UCSD-AML1 (cell line): Measurements from ENCODE around the gene ASAP2.
"Not testable (repeated sequence)": the region's sequence is repeated elsewhere in the genome, so short reads cannot be mapped to it uniquely, and the experiment has no call there.

Source experiments
- DNase-seq: peaks from one replicate; lab custom pipeline; 2025; ENCODE audit not compliant: unreplicated experiment; lab: John Stamatoyannopoulos, UW

ASAP2 gene

GRCh38 chr2:9250091-9250490 is 43.5 kb downstream of the ASAP2 start:
- no peak for DNase-seq

GRCh38 chr2:9250498-9251153 is 44.0 kb downstream of the ASAP2 start:
- DNase-seq = no peak

- peak; percentile 63 for DNase-seq
These were observed 44.8 kb downstream of the ASAP2 start for GRCh38 chr2:9251154-9252001.

GRCh38 chr2:9252002-9252357 is 45.4 kb downstream of the ASAP2 start:
- no peak for DNase-seq

- DNase-seq = no peak
These were observed 48.8 kb downstream of the ASAP2 start for GRCh38 chr2:9255416-9255815.

GRCh38 chr2:9256147-9256546 is 49.5 kb downstream of the ASAP2 start:
- no peak for DNase-seq

- DNase-seq = no peak
These were observed 50.0 kb downstream of the ASAP2 start for GRCh38 chr2:9256570-9257043.

- peak; percentile 51 for DNase-seq
These were observed 51.9 kb downstream of the ASAP2 start for GRCh38 chr2:9258501-9258900.

- DNase-seq = no peak
These were observed 52.4 kb downstream of the ASAP2 start for GRCh38 chr2:9258953-9259399.

GRCh38 chr2:9260464-9260918 is 53.9 kb downstream of the ASAP2 start:
- DNase-seq = no peak

GRCh38 chr2:9261231-9261883 is 54.7 kb downstream of the ASAP2 start:
- DNase-seq = no peak

- DNase-seq = no peak
These were observed 56.1 kb downstream of the ASAP2 start for GRCh38 chr2:9262671-9263171.

- DNase-seq = peak; percentile 77
These were observed 56.8 kb downstream of the ASAP2 start for GRCh38 chr2:9263428-9263827.

GRCh38 chr2:9264301-9264700 is 57.7 kb downstream of the ASAP2 start:
- DNase-seq = no peak

- DNase-seq = no peak
These were observed 60.1 kb downstream of the ASAP2 start for GRCh38 chr2:9266711-9267110.

- not testable (repeated sequence) for DNase-seq
These were observed 60.7 kb downstream of the ASAP2 start for GRCh38 chr2:9267286-9267685.

GRCh38 chr2:9268301-9269080 is 61.9 kb downstream of the ASAP2 start:
- DNase-seq = no peak

GRCh38 chr2:9269295-9269694 is 62.7 kb downstream of the ASAP2 start:
- no peak for DNase-seq

- no peak for DNase-seq
These were observed 63.2 kb downstream of the ASAP2 start for GRCh38 chr2:9269695-9270360.

- no peak for DNase-seq
These were observed 64.5 kb downstream of the ASAP2 start for GRCh38 chr2:9271091-9271490.
